HL-60 (cell line): Measurements from ENCODE around the gene CACNA1E.

Experiments
- DNase-seq, 2 experiments: peaks; one replicate each; pipeline ENCODE4 v3.0.0-alpha.2; 2010 to 2020; ENCODE audit warnings: low read depth in 1 of 2, low spot score in 1 of 2
- H3K27ac ChIP-seq: fragments of 250-450 bp; sonication (Bioruptor Pico); replicated peaks from 2 replicates; pipeline ENCODE4 v1.5.1; 2020; ENCODE audit warnings: mild to moderate bottlenecking, moderate library complexity
- H3K27me3 ChIP-seq: fragments of 250-450 bp; sonication (Bioruptor Pico); 2 replicates; pipeline ENCODE4 v1.5.1; 2021; ENCODE audit warnings: mild to moderate bottlenecking, moderate library complexity; ENCODE audit not compliant: insufficient read depth, poor library complexity, severe bottlenecking
- H3K4me3 ChIP-seq: replicated peaks from 2 replicates; pipeline ENCODE4 v1.5.1; 2011; ENCODE audit warnings: mild to moderate bottlenecking, control low read depth, low read length; ENCODE audit not compliant: insufficient read depth
- GABPA ChIP-seq: IDR thresholded peaks from 2 replicates; pipeline ENCODE4 v1.6.1; 2012; ENCODE audit warnings: low read depth
- POLR2AphosphoS5 ChIP-seq: IDR thresholded peaks from 2 replicates; pipeline ENCODE4 v1.6.1; 2012; ENCODE audit warnings: low read depth
- SPI1 ChIP-seq: IDR thresholded peaks from 2 replicates; pipeline ENCODE4 v1.6.1; 2012; ENCODE audit warnings: low read depth, mild to moderate bottlenecking, borderline replicate concordance
- TF ChIP-seq, protein P1 (sequence below): IDR thresholded peaks from 2 replicates; pipeline ENCODE4 v1.6.1; 2012; ENCODE audit warnings: low read depth; ENCODE audit not compliant: insufficient replicate concordance
- TF ChIP-seq, protein P2 (sequence below): IDR thresholded peaks from one replicate; pipeline ENCODE4 v1.5.1; 2011; ENCODE audit warnings: low read length, control low read depth, inconsistent platforms; ENCODE audit not compliant: insufficient read depth

The CACNA1E gene

GRCh38 chr1:181568736-181569135, 85.4 kb downstream of the CACNA1E start:
- DNase-seq, result no peak
- no peak overlapping the region for H3K4me3 ChIP-seq
- TF ChIP-seq, protein P1, sequence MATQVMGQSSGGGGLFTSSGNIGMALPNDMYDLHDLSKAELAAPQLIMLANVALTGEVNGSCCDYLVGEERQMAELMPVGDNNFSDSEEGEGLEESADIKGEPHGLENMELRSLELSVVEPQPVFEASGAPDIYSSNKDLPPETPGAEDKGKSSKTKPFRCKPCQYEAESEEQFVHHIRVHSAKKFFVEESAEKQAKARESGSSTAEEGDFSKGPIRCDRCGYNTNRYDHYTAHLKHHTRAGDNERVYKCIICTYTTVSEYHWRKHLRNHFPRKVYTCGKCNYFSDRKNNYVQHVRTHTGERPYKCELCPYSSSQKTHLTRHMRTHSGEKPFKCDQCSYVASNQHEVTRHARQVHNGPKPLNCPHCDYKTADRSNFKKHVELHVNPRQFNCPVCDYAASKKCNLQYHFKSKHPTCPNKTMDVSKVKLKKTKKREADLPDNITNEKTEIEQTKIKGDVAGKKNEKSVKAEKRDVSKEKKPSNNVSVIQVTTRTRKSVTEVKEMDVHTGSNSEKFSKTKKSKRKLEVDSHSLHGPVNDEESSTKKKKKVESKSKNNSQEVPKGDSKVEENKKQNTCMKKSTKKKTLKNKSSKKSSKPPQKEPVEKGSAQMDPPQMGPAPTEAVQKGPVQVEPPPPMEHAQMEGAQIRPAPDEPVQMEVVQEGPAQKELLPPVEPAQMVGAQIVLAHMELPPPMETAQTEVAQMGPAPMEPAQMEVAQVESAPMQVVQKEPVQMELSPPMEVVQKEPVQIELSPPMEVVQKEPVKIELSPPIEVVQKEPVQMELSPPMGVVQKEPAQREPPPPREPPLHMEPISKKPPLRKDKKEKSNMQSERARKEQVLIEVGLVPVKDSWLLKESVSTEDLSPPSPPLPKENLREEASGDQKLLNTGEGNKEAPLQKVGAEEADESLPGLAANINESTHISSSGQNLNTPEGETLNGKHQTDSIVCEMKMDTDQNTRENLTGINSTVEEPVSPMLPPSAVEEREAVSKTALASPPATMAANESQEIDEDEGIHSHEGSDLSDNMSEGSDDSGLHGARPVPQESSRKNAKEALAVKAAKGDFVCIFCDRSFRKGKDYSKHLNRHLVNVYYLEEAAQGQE, result no peak
- no peak for TF ChIP-seq SPI1
- no peak for TF ChIP-seq POLR2AphosphoS5
- no peak for TF ChIP-seq GABPA
- TF ChIP-seq, protein P2, sequence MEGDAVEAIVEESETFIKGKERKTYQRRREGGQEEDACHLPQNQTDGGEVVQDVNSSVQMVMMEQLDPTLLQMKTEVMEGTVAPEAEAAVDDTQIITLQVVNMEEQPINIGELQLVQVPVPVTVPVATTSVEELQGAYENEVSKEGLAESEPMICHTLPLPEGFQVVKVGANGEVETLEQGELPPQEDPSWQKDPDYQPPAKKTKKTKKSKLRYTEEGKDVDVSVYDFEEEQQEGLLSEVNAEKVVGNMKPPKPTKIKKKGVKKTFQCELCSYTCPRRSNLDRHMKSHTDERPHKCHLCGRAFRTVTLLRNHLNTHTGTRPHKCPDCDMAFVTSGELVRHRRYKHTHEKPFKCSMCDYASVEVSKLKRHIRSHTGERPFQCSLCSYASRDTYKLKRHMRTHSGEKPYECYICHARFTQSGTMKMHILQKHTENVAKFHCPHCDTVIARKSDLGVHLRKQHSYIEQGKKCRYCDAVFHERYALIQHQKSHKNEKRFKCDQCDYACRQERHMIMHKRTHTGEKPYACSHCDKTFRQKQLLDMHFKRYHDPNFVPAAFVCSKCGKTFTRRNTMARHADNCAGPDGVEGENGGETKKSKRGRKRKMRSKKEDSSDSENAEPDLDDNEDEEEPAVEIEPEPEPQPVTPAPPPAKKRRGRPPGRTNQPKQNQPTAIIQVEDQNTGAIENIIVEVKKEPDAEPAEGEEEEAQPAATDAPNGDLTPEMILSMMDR, result no peak

DNA sequence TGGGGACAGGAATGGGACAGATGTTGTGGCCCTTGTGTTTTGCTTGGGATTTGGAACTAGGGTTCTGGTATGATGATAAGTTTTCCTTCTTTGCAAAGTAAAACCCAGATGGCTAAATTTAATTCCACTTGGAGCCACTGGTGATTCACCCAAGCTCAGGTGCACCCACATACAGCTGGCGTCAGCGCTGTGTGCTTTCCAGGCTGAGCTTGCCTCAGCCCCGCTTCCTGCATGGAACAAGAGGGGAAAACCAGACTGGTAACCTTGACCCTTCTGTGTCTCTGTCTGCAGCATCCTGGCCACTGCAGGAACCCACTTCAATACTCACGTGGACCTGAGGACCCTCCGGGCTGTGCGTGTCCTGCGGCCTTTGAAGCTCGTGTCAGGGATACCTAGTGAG, 94.2 kb downstream of the CACNA1E start:
- H3K4me3 ChIP-seq, result no peak overlapping the region
- DNase-seq, result no peak
- TF ChIP-seq POLR2AphosphoS5 (no peak), GABPA (no peak)
- TF ChIP-seq, protein P1, result no peak
- TF ChIP-seq, protein P2, result no peak
- H3K27ac ChIP-seq, result no peak overlapping the region
- no peaks in the 10 kb centered on the region for H3K27me3 ChIP-seq

More at GRCh38 chr1:181568736-181569135, 85.4 kb downstream of the CACNA1E start:
- H3K27me3 ChIP-seq, result no peaks in the 10 kb centered on the region
- no peak overlapping the region for H3K27ac ChIP-seq

DNA sequence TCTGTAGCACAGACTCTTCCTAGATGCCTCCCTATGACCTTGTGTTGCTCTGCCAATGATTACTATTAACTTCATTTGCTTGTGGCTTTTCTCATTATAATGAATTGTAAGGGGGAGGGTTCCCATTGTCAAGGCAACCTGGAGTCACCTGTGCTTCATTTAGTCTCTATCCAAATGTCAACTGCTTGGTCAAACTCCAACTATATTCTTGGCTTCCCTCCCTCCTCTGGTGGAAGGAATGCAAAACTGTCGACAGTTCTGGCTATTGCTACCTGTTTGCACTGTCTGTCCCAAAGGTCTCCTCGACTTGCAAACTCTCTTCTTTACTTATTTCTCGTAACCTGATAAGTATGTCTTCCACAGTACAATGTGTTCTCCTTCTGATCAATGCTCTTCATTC, 100.3 kb downstream of the CACNA1E start:
- DNase-seq, result no peak
- TF ChIP-seq GABPA (no peak), POLR2AphosphoS5 (no peak), SPI1 (no peak)
- TF ChIP-seq, protein P1, result no peak
- TF ChIP-seq, protein P2, result no peak
- Histone ChIP-seq H3K4me3 (no peak overlapping the region), H3K27me3 (no peaks in the 10 kb centered on the region), H3K27ac (no peak overlapping the region)
